ENCODE data around the gene C1QTNF12. TPM values are rescaled to one million over a fixed set of nuclear protein-coding genes. Genes with fewer than 3 reads are reported as not detected.

C1QTNF12 gene
- total RNA-seq, 1 donor from 2014 or later: 0.28 TPM

- peak overlapping the region; percentile 34 for H3K27ac Mint-ChIP-seq
- H3K36me3 Mint-ChIP-seq: no peaks in the 10 kb centered on the region
- peaks cover 11% of the 10 kb centered on the region for H3K4me1 Mint-ChIP-seq
- H4K20me1 ChIP-seq (ENCODE audit: low read depth): no peaks in the 10 kb centered on the region
- H3K27me3 ChIP-seq: no peaks in the 10 kb centered on the region
- no peak overlapping the region for H3K4me2 ChIP-seq
- no peaks in the 10 kb centered on the region for H3K4me1 ChIP-seq
- H3K36me3 ChIP-seq: no peaks in the 10 kb centered on the region
- no peak for TF ChIP-seq EZH2phosphoT487 (IDR thresholded peaks at IDR 0.05)
- no peak for TF ChIP-seq EZH2 (IDR thresholded peaks at IDR 0.05)
- no peak for TF ChIP-seq CTCF (IDR thresholded peaks at IDR 0.05)
- H3K27me3 Mint-ChIP-seq (ENCODE audit: insufficient read depth, low read depth): peaks cover 5% of the 10 kb centered on the region
- H3K9me3 Mint-ChIP-seq: no peaks in the 10 kb centered on the region
- no peak overlapping the region for H3K27ac ChIP-seq
- H2AFZ ChIP-seq (replicated peaks): no peak overlapping the region
- no peak for DNase-seq (ENCODE audit: low spot score)
- H3K79me2 ChIP-seq (ENCODE audit: low read depth): no peaks in the 10 kb centered on the region
- no peaks in the 10 kb centered on the region for H3K9me3 ChIP-seq (ENCODE audit: low read depth)
- H3K4me3 Mint-ChIP-seq: no peak overlapping the region
- no peak overlapping the region for H3K4me3 ChIP-seq
- H3K9ac ChIP-seq: no peak overlapping the region
- H3F3A ChIP-seq (ENCODE audit: low read depth): peaks cover 10% of the 10 kb centered on the region
Observed at GRCh38 chr1:1282998-1283397, 36.5 kb upstream of the C1QTNF12 start.

GRCh38 chr1:1281533-1282321, 35.2 kb upstream of the C1QTNF12 start:
- H3K9me3 ChIP-seq (ENCODE audit: low read depth): no peaks in the 10 kb centered on the region
- H3F3A ChIP-seq (ENCODE audit: low read depth): peaks cover 10% of the 10 kb centered on the region
- Mint-ChIP-seq H3K36me3 (no peaks in the 10 kb centered on the region), H3K9me3 (no peaks in the 10 kb centered on the region), H3K27me3 (ENCODE audit: insufficient read depth, low read depth) (peaks cover 5% of the 10 kb centered on the region), H3K4me3 (no peak overlapping the region), H3K4me1 (peaks cover 11% of the 10 kb centered on the region), H3K27ac (no peak overlapping the region)
- no peak overlapping the region for H3K9ac ChIP-seq
- H3K4me3 ChIP-seq: no peak overlapping the region
- H2AFZ ChIP-seq (replicated peaks): no peak overlapping the region
- no peaks in the 10 kb centered on the region for H3K79me2 ChIP-seq (ENCODE audit: low read depth)
- H3K4me1 ChIP-seq: no peaks in the 10 kb centered on the region
- no peaks in the 10 kb centered on the region for H3K27me3 ChIP-seq
- TF ChIP-seq CTCF (IDR thresholded peaks at IDR 0.05) (no peak), EZH2phosphoT487 (IDR thresholded peaks at IDR 0.05) (no peak), EZH2 (IDR thresholded peaks at IDR 0.05) (no peak)
- H3K27ac ChIP-seq: no peak overlapping the region
- no peak overlapping the region for H3K4me2 ChIP-seq
- H3K36me3 ChIP-seq: no peaks in the 10 kb centered on the region
- H4K20me1 ChIP-seq (ENCODE audit: low read depth): no peaks in the 10 kb centered on the region
- no peak for DNase-seq (ENCODE audit: low spot score)

- Histone ChIP-seq H3K9me3 (ENCODE audit: low read depth) (no peaks in the 10 kb centered on the region), H3K27me3 (no peaks in the 10 kb centered on the region), H3K4me1 (no peaks in the 10 kb centered on the region), H3K4me2 (no peak overlapping the region), H3K9ac (no peak overlapping the region), H3K4me3 (no peak overlapping the region), H2AFZ (replicated peaks) (no peak overlapping the region), H3K36me3 (no peaks in the 10 kb centered on the region), H4K20me1 (ENCODE audit: low read depth) (no peaks in the 10 kb centered on the region), H3K27ac (no peak overlapping the region), H3K79me2 (ENCODE audit: low read depth) (no peaks in the 10 kb centered on the region), H3F3A (ENCODE audit: low read depth) (peaks cover 10% of the 10 kb centered on the region)
- H3K9me3 Mint-ChIP-seq: no peaks in the 10 kb centered on the region
- H3K4me3 Mint-ChIP-seq: no peak overlapping the region
- no peak overlapping the region for H3K27ac Mint-ChIP-seq
- no peaks in the 10 kb centered on the region for H3K36me3 Mint-ChIP-seq
- no peak for DNase-seq (ENCODE audit: low spot score)
- peaks cover 5% of the 10 kb centered on the region for H3K27me3 Mint-ChIP-seq (ENCODE audit: insufficient read depth, low read depth)
- TF ChIP-seq EZH2 (IDR thresholded peaks at IDR 0.05) (no peak), EZH2phosphoT487 (IDR thresholded peaks at IDR 0.05) (no peak), CTCF (IDR thresholded peaks at IDR 0.05) (no peak)
- peaks cover 11% of the 10 kb centered on the region for H3K4me1 Mint-ChIP-seq
Observed at GRCh38 chr1:1280782-1281481, 34.4 kb upstream of the C1QTNF12 start.

Data from neural progenitor cell (in vitro differentiated cells).